ENCODE results near the gene ATG7.

DNA sequence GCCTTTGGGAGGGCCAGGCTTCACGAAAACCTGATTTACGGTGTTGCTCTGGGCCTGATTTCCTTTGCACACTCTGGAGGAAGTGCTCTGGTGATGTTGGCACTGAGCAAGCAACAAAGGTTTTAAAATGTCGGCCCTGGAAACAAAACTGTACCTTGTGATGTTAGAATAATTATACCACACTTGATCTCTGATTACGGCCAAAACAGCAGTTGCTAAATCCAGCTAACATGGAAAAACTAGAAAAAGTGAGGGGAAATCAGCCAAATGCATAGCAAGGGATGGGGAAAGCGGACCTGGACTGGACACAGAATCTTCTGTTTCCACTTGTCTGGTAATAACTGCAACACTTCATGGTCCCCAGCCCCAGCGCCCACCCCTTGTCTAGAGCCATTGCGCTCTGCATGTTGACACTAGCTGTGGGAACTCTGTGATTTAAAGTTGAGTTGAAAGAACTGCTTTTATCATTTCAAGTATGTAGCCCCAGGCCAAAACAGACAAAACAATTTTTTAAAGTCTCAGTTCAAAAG is 251.4 kb downstream of the ATG7 start:
- TF ChIP-seq, protein P1, sequence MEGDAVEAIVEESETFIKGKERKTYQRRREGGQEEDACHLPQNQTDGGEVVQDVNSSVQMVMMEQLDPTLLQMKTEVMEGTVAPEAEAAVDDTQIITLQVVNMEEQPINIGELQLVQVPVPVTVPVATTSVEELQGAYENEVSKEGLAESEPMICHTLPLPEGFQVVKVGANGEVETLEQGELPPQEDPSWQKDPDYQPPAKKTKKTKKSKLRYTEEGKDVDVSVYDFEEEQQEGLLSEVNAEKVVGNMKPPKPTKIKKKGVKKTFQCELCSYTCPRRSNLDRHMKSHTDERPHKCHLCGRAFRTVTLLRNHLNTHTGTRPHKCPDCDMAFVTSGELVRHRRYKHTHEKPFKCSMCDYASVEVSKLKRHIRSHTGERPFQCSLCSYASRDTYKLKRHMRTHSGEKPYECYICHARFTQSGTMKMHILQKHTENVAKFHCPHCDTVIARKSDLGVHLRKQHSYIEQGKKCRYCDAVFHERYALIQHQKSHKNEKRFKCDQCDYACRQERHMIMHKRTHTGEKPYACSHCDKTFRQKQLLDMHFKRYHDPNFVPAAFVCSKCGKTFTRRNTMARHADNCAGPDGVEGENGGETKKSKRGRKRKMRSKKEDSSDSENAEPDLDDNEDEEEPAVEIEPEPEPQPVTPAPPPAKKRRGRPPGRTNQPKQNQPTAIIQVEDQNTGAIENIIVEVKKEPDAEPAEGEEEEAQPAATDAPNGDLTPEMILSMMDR (IDR thresholded peaks at IDR 0.05): no peak
- TF ChIP-seq EP300 (IDR thresholded peaks at IDR 0.05) (no peak), POLR2A (IDR thresholded peaks at IDR 0.05) (no peak)
